Measurements from ENCODE around the gene SHROOM3.

The SHROOM3 gene

GRCh38 chr4:76649086-76649485 lies 214.1 kb downstream of the SHROOM3 start:
- H3K4me3 Mint-ChIP-seq: no peak overlapping the region
- H3K4me1 Mint-ChIP-seq: no peaks in the 10 kb centered on the region
- peaks cover 5% of the 10 kb centered on the region for H3K27me3 Mint-ChIP-seq
- no peak overlapping the region for H3K27ac Mint-ChIP-seq
- no peaks in the 10 kb centered on the region for H3K36me3 Mint-ChIP-seq
- no peaks in the 10 kb centered on the region for H3K9me3 Mint-ChIP-seq

- Mint-ChIP-seq H3K4me1 (no peaks in the 10 kb centered on the region), H3K27ac (no peak overlapping the region), H3K27me3 (peaks cover 2% of the 10 kb centered on the region), H3K36me3 (no peaks in the 10 kb centered on the region), H3K4me3 (no peak overlapping the region), H3K9me3 (no peaks in the 10 kb centered on the region)
Observed at GRCh38 chr4:76651616-76652015, 216.6 kb downstream of the SHROOM3 start.

DNA sequence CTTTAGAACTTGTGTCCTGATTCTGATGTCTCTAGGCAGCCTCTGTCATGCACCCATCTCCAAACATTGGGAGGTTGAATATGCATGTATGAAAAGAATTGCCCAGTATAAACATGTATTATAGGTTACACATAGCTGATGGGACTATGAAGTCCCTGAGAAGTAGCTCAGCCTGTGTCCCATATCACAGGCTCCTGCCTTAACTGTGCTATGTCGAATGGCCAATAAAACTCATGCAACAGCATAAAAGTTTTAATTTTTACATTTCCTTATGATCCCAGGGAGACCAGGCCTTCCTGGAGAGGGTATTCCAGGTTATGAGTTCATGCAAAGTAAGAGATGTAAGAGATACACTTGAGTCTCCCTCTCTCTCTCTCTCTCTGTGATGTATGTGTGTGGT lies 217.4 kb downstream of the SHROOM3 start:
- Mint-ChIP-seq H3K4me1 (no peaks in the 10 kb centered on the region), H3K27me3 (peaks cover 2% of the 10 kb centered on the region), H3K36me3 (no peaks in the 10 kb centered on the region), H3K9me3 (no peaks in the 10 kb centered on the region), H3K4me3 (no peak overlapping the region), H3K27ac (no peak overlapping the region)

DNA sequence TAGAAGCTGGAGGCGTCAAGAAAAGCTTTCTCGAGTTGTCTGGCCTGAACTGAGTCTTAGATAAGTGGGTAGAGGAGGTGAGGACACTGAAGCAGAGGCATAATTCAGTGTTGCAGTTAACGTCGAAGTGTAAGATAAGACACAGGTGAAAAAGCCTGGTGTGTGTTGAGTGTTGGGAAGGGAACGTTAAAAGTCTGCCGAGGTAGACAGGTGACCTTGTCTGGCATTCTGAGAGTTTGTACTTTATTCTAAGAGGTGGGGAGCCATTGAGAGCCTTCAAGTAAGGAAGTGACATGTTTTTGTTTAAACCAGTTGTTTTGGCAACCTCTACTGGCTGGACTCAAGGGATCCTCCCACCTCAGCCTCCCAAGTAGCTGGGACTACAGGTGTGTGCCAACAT lies 219.1 kb downstream of the SHROOM3 start:
- H3K27ac Mint-ChIP-seq: no peak overlapping the region
- no peaks in the 10 kb centered on the region for H3K36me3 Mint-ChIP-seq
- no peak overlapping the region for H3K4me3 Mint-ChIP-seq
- no peaks in the 10 kb centered on the region for H3K9me3 Mint-ChIP-seq
- no peaks in the 10 kb centered on the region for H3K4me1 Mint-ChIP-seq
- peaks cover 2% of the 10 kb centered on the region for H3K27me3 Mint-ChIP-seq

GRCh38 chr4:76654791-76655190 lies 219.8 kb downstream of the SHROOM3 start:
- H3K36me3 Mint-ChIP-seq: no peaks in the 10 kb centered on the region

DNA sequence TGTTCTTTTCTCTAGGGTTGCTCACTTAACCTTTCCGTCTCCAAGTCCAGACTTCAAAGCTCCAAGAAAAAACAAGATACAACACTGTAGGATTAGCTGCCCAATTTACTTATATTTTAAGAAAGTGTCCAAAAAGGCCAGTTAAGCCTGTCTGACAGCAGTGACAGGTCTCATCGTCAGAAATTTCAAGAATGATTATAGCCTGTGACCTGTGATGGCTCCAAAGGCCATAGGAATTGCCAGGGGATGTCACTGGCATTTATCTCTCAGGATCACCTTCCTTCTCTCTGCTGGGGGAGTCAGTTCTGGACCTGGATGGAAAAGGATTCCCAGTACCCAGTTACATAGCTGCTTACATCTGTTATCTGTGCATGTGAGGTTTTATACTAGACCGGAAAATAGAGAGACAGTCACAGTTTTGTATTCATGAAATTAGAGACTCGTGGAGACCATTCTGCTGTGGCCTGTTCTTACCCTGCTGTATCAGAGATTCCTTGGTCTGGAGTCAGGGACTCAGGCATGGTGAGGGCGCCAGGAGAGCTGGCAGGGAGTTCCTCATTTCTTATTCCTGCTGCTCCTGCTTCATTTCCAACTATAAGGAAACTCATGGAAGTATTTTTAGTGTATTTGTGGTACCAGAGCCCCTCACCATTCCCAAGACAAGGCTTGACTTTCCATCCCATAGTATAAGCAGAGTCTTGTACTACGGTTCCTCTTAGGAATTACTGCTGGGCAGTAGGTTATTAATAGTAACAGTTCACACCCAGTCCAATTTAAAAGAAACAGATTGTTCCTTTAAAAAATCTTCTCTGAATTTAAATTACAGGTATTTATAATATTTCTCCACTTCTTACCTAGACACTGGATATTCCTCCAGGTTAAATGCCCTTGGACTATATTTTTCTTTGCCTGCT lies 220.8 kb downstream of the SHROOM3 start:
- H3K9me3 Mint-ChIP-seq: no peaks in the 10 kb centered on the region
- H3K27ac Mint-ChIP-seq: no peak overlapping the region
- H3K4me1 Mint-ChIP-seq: no peaks in the 10 kb centered on the region
- no peaks in the 10 kb centered on the region for H3K36me3 Mint-ChIP-seq
- H3K4me3 Mint-ChIP-seq: no peak overlapping the region
- H3K27me3 Mint-ChIP-seq: no peaks in the 10 kb centered on the region

More at GRCh38 chr4:76654791-76655190, 219.8 kb downstream of the SHROOM3 start:
- Mint-ChIP-seq H3K9me3 (no peaks in the 10 kb centered on the region), H3K27me3 (no peaks in the 10 kb centered on the region), H3K4me1 (no peaks in the 10 kb centered on the region), H3K27ac (no peak overlapping the region), H3K4me3 (no peak overlapping the region)

- peaks cover 2% of the 10 kb centered on the region for H3K27me3 Mint-ChIP-seq
- no peaks in the 10 kb centered on the region for H3K4me1 Mint-ChIP-seq
- H3K36me3 Mint-ChIP-seq: no peaks in the 10 kb centered on the region
Observed at GRCh38 chr4:76657443-76657842, 222.4 kb downstream of the SHROOM3 start.

GRCh38 chr4:76658231-76659102 lies 223.4 kb downstream of the SHROOM3 start:
- H3K4me3 Mint-ChIP-seq: no peak overlapping the region
- H3K27me3 Mint-ChIP-seq: peaks cover 2% of the 10 kb centered on the region
- no peaks in the 10 kb centered on the region for H3K36me3 Mint-ChIP-seq
- H3K4me1 Mint-ChIP-seq: no peaks in the 10 kb centered on the region
- no peak overlapping the region for H3K27ac Mint-ChIP-seq
- no peaks in the 10 kb centered on the region for H3K9me3 Mint-ChIP-seq

More at GRCh38 chr4:76657443-76657842, 222.4 kb downstream of the SHROOM3 start:
- Mint-ChIP-seq H3K9me3 (no peaks in the 10 kb centered on the region), H3K4me3 (no peak overlapping the region), H3K27ac (no peak overlapping the region)

GRCh38 chr4:76659103-76659490 lies 224.1 kb downstream of the SHROOM3 start:
- Mint-ChIP-seq H3K4me1 (no peaks in the 10 kb centered on the region), H3K36me3 (no peaks in the 10 kb centered on the region), H3K4me3 (no peak overlapping the region), H3K27me3 (peaks cover 2% of the 10 kb centered on the region), H3K9me3 (no peaks in the 10 kb centered on the region), H3K27ac (no peak overlapping the region)

DNA sequence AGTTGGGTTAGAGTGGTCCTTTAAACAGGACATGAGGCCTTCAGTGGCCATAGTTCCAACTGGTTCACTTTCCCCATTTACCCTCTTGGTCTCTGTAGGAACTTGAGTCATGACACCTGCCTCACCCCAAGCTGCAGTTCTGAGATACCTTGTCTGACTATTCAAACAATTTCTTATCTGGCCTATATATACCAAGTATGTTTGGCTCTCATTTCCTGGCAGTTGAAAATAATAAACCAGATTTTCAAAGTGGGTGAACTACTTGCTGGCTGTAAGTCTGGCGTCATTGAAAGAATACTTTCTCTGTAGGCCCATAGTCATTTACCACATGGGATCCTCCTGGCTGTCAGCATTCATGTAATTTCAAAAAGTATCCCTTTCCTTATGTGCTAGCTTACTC lies 228.8 kb downstream of the SHROOM3 start:
- Mint-ChIP-seq H3K36me3 (no peaks in the 10 kb centered on the region), H3K27me3 (peaks cover 2% of the 10 kb centered on the region), H3K4me3 (no peak overlapping the region), H3K4me1 (no peaks in the 10 kb centered on the region), H3K9me3 (no peaks in the 10 kb centered on the region), H3K27ac (no peak overlapping the region)

GRCh38 chr4:76665153-76665552 lies 230.1 kb downstream of the SHROOM3 start:
- Mint-ChIP-seq H3K27ac (no peak overlapping the region), H3K4me1 (no peaks in the 10 kb centered on the region), H3K4me3 (no peak overlapping the region), H3K9me3 (no peaks in the 10 kb centered on the region), H3K27me3 (peaks cover 4% of the 10 kb centered on the region), H3K36me3 (no peaks in the 10 kb centered on the region)

GRCh38 chr4:76665721-76666120 lies 230.7 kb downstream of the SHROOM3 start:
- Mint-ChIP-seq H3K4me1 (no peaks in the 10 kb centered on the region), H3K27ac (no peak overlapping the region), H3K36me3 (no peaks in the 10 kb centered on the region), H3K4me3 (no peak overlapping the region), H3K27me3 (peaks cover 4% of the 10 kb centered on the region), H3K9me3 (no peaks in the 10 kb centered on the region)

DNA sequence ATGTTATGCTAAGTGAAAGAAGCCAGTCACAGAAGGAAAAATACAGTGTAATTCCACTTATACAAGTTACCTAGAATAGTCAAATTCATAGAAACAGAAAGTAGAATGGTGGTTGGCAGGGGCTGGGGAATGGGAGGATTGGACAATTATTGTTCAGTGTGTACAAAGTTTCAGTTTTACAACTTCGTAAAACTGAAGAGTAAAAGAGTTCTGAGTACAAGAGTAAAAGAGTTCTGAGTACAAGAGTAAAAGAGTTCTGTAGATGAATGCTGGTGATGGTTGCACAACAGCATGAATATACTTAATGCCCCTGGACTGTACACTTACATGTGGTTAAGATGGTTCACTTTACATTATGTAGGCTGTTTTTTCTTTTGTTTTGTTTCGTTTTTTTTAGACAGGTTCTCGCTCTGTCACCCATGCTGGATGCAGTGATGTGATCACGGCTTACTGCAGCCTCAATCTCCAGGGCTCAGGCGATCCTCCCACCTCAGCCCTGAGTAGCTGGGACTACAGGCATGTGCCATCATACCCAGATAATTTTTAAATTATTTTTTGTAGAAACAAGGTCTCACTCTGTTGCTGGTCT lies 232.0 kb downstream of the SHROOM3 start:
- Mint-ChIP-seq H3K4me1 (no peaks in the 10 kb centered on the region), H3K4me3 (no peak overlapping the region), H3K27me3 (peaks cover 1% of the 10 kb centered on the region), H3K27ac (no peak overlapping the region), H3K9me3 (no peaks in the 10 kb centered on the region), H3K36me3 (no peaks in the 10 kb centered on the region)

DNA sequence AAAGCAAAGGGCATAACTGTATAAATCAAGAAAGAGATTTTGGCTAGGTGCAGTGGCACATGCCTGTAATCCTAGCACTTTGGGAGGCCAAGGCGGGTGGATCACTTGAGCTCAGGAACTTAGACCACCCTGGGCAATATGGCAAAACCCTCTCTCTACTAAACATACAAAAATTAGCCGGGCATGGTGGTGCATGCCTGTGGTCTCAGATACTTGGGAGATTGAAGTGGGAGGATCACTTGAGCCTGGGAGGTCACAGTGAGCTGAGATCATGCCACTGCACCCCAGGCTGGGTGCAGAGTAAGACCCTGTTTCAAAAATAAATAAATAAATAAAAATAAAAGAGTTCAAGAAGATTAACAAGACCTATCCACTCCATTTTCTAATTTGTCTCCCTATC lies 235.6 kb downstream of the SHROOM3 start:
- no peak overlapping the region for H3K27ac Mint-ChIP-seq
- no peaks in the 10 kb centered on the region for H3K4me1 Mint-ChIP-seq
- peaks cover 4% of the 10 kb centered on the region for H3K27me3 Mint-ChIP-seq

GRCh38 chr4:76673362-76673761 lies 238.3 kb downstream of the SHROOM3 start:
- H3K27ac Mint-ChIP-seq: no peak overlapping the region
- no peaks in the 10 kb centered on the region for H3K9me3 Mint-ChIP-seq
- no peak overlapping the region for H3K4me3 Mint-ChIP-seq
- no peaks in the 10 kb centered on the region for H3K4me1 Mint-ChIP-seq
- H3K36me3 Mint-ChIP-seq: no peaks in the 10 kb centered on the region
- peaks cover 4% of the 10 kb centered on the region for H3K27me3 Mint-ChIP-seq

More for the DNA sequence above, 235.6 kb downstream of the SHROOM3 start:
- H3K9me3 Mint-ChIP-seq: no peaks in the 10 kb centered on the region
- H3K36me3 Mint-ChIP-seq: no peaks in the 10 kb centered on the region
- H3K4me3 Mint-ChIP-seq: no peak overlapping the region
